Measurements from ENCODE around the gene GRID2.

GRCh38 chr4:93303440-93303839 is 999.7 kb downstream of the GRID2 start:
- TF ChIP-seq CTCF (conservative IDR thresholded peaks at IDR 0.05; ENCODE audit: low read depth, low read length) (no peak), EZH2 (IDR thresholded peaks at IDR 0.05; ENCODE audit: low read length, unreplicated experiment) (no peak)
